GM10847 (cell line): ENCODE data around the gene ZNF443.

Source experiments
- POLR2A ChIP-seq: IDR thresholded peaks from 2 replicates; pipeline ENCODE4 v1.6.1; 2011; ENCODE audit not compliant: insufficient read length; ENCODE audit errors: extremely low read depth

ZNF443 gene

DNA sequence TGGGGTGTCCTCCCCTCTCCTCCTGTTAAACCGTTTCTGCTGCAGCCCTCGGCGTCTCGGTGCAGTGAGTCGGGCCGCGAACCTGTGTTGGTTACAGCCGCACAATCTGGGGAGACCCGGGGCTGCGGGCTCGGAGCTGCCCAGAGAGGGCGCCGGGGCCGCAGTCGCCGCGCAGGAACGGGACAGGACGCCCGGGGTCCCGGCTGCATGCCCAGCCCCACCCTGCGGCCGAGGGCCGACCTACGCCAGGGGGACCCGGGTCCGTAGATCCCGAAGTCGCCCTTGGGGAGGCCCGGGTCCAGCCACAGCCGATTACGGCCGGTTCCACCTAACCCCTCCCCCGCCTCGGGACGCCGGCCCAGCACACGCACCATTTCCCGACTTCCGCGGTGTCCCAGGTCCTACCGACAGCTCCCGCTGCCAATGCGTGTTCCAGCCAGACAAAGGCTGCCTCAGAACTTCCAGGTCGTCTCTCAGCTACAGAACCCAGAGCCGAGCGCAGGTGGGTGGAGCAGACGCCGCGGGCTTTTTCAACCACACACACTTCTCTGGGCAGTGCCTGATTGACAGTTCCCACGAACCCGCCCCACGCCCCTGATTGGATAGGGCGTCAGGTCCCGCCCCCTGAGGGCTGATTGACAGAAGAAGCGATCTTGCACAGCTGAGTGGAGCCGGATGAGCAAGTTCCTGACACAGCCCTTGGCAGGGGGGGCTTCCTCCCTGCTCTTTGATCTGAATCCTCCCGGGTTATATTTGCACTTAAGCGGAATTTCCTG is at the start of gene ZNF443:
TSS of gene ZNF443 (minus strand) at position 481 of the 776 bp plus-strand sequence. CDS start at position 374, 107 bp downstream.
- TF ChIP-seq POLR2A = peak; percentile 34

GRCh38 chr19:12485571-12485970 is 44.8 kb upstream of the ZNF443 start:
- no peak for TF ChIP-seq POLR2A

DNA sequence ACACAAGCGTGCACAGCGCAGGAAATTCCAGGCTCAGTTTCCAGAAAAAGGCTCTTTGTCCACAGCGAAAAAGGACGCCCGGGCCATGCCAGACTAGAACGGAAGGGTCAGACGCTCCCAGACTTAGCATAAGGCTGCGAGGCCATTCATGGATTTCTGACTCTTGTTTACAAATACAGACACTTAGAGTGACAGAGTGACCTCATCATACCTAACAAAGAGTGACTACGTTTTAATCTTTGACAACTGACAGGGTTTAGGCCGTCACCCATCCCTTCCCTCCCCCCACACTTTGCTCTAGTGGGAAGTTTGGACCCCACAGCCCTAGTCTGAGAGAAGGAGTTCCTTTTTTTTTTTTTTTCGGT is 44.2 kb upstream of the ZNF443 start:
- TF ChIP-seq POLR2A = no peak

DNA sequence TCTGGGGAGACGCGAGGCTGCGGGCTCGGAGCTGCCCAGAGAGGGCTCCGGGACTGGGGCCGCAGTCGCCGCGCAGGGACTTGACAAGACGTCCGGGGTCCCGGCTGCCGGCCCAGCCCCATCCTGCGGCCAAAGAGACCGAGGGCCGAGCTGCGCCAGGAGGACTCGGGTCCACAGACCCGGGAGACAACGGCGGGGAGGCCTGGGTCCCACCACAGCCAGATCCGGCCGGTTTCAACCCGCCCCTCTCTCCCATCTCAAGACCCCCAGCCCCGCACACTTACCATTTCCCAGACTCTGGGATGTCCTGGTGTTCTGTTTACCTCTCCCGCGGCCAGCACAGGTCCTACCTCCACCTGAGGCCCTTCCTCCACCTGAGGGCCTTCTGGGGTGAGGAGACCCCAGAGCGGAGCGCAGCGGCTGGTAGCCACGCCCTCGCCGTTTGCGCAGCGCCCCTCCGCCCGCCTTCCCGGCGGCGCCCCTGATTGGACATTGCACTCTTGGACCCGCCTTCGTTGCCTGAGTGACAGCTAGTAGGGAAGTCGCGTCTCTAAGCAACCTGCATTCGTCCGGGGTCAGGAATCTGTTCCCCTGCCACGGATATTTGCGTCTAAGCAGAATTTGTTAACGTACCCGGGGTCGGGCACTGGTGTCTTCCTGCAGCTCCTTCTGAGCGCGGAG is 43.7 kb upstream of the ZNF443 start, which contains the start of gene ZNF709:
TSS of gene ZNF709 (minus strand) at position 446 of the 681 bp plus-strand sequence. CDS start at position 287, 159 bp downstream.
- TF ChIP-seq POLR2A = peak; percentile 70

DNA sequence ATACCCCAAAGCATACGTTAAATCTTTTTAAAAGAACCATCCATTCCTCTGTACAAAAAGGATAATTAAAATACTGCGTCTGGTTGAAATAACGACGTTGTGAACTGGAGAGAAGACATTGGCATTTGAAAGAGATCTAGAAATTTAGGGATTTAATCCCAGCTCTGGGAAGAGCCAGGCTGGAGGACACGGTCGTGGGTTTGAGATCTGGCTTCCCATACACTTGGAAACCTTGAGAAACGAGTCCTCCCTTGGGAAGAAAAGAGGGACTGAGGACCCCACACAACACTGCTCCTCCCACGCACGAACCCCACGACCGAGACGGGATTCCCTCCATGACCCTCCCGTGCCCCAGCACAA is 43.2 kb upstream of the ZNF443 start:
- TF ChIP-seq POLR2A = no peak

DNA sequence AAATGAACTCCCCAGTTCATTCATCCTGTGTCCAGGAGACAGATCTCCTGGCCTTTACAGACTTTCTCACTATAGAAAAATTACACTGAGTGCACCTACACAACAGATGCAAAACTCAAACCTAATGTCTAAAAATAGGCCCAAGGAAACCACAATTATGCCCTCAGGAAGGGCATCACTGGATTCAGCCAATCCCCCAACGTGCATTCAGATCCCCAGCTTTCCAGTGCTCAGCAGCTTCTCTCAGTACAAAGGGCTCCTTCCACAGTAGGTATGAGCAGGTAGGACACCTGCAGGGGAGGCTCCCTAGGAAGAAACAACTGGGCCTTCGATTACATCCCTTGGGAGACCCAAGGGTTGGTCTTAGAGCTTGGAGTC is 41.7 kb upstream of the ZNF443 start:
- TF ChIP-seq POLR2A = no peak

GRCh38 chr19:12481781-12482508 is 41.1 kb upstream of the ZNF443 start:
- no peak for TF ChIP-seq POLR2A

GRCh38 chr19:12478234-12478941 is 37.6 kb upstream of the ZNF443 start:
- no peak for TF ChIP-seq POLR2A

DNA sequence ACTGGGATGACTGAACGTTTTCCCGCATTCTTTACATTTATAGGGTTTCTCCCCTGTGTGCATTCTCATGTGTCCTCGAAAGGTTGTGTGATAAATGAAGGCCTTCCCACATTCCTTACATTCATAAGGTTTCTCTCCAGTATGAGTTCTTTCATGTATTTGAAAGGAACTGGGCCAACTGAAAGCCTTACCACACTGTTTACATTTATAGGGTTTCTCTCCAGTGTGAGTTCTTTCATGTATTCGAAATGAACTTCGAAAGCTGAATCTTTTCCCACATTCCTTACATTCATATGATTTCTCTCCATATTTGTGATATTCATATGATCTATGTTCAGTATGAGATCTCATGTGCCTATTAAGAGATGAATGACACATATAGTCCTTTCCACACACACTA is 24.4 kb upstream of the ZNF443 start:
- TF ChIP-seq POLR2A = no peak

- no peak for TF ChIP-seq POLR2A
These were observed 23.9 kb upstream of the ZNF443 start for GRCh38 chr19:12464769-12465168.

- no peak for TF ChIP-seq POLR2A
These were observed 12.7 kb upstream of the ZNF443 start for GRCh38 chr19:12453495-12453894.

DNA sequence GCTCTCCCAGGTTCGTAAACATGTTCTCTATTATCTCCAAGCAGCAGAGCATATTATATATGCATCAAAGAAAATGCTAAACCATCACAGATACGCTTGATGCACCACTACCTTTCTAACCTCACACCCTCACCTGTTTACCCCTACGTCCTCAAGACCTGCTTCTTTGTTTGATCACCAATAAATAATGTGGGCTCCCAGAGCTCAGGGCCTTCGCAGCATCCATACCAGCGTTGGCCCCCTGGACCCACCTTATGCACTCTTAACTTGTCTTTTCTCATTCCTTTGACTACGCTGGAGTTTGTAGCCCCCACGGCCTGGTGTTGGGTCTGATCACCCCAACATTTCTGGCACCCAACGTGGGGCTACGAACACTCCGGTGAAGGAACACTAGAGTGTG is 10.0 kb upstream of the ZNF443 start:
- no peak for TF ChIP-seq POLR2A

DNA sequence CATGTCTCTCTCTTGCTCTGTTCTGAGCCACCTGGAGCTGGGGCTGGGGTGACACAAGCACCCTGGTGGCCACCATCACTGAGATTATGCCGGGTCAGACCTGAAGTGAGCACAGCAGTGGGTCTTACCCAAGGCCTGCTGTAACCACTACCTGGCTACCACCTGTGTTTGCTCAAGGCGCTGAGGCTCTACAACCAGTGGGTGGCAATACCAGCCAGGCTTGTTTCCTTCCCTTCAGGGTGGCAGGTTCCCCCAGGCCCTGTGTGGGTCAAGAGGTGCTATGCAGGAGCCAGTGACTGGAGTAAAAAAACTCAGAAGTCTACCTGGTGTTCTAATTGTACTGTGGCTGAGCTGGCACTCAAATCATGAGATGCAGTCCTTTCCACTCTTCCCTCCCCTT is 8.0 kb upstream of the ZNF443 start:
- no peak for TF ChIP-seq POLR2A

GRCh38 chr19:12425888-12426274 is 14.9 kb downstream of the ZNF443 start:
- no peak for TF ChIP-seq POLR2A

DNA sequence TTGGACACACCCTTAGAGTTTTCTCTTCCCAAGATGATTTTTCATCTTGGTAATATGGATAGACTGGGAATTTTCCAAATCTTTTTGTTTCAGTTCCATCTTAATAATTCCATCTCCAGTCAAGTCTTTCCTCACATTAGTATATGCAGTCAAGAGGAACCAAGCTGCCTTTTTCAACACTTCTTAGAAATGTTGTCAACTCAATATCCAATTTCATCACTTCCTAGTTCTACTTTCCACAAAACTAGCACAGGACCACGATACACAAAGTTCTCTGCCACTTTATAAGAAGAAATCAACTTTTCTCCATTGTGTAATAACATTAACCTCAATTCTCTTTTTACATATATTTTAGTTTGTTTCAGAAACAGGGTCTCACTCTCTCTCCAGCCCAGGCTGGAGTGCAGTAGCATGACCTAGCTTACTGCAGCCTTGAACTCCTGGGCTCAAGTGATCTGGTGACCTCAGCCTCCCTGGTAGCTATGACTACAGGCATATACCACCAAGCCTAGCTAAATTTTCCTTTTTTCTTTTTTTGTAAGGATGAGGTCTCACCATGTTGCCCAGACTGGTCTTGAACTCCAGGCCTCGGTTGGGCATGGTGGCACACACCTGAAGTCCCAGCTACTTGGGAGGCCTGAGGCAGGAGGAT is 15.5 kb downstream of the ZNF443 start:
- no peak for TF ChIP-seq POLR2A
